ENCODE measurements around the gene MCCD1. TPM values are rescaled to one million over a fixed set of nuclear protein-coding genes. Genes with fewer than 3 reads are reported as not detected.

The MCCD1 gene
- total and polyA plus RNA-seq, 2 of the 13 experiments (the other 11 are each of a cell fraction or from before 2014, with no cell fraction given) = 0.15 TPM; not detected in 1

- peak; percentile 36; the same call in 1 of the 2 replicates for TF ChIP-seq ZBTB2 (CRISPR knock-in tag; IDR thresholded peaks at IDR 0.05; ENCODE audit: low read depth)
- peak; percentile 85 for TF ChIP-seq DRAP1 (CRISPR knock-in tag; IDR thresholded peaks at IDR 0.05)
- peak; percentile 81; the same call in 1 of the 2 replicates for TF ChIP-seq NAIF1 (CRISPR knock-in tag; IDR thresholded peaks at IDR 0.05; ENCODE audit: borderline replicate concordance)
- peak; percentile 53; the same call in 1 of the 2 replicates for TF ChIP-seq FOXO1 (CRISPR knock-in tag; IDR thresholded peaks at IDR 0.05)
- TF ChIP-seq ZNF709 (CRISPR knock-in tag; IDR thresholded peaks at IDR 0.05) = peak; percentile 93
- TF ChIP-seq TFDP1 (CRISPR knock-in tag; IDR thresholded peaks at IDR 0.05; ENCODE audit: borderline replicate concordance) = peak; percentile 97
- TF ChIP-seq ZNF589 (CRISPR knock-in tag; conservative IDR thresholded peaks at IDR 0.05) = no peak; the same call in none of the 2 replicates
- TF ChIP-seq SALL2 (CRISPR knock-in tag; IDR thresholded peaks at IDR 0.05) = peak; percentile 93
- TF ChIP-seq AGO1 (IDR thresholded peaks at IDR 0.05; ENCODE audit: low read depth, low read length, poor library complexity, severe bottlenecking) = no peak
- TF ChIP-seq FOXO4 (CRISPR knock-in tag; conservative IDR thresholded peaks at IDR 0.05) = no peak
- peak; percentile 3; the same call in 1 of the 2 replicates for TF ChIP-seq MNT (IDR thresholded peaks at IDR 0.05)
- TF ChIP-seq ZNF646 (CRISPR knock-in tag; IDR thresholded peaks at IDR 0.05) = no peak
- TF ChIP-seq ZNF383 (CRISPR knock-in tag; IDR thresholded peaks at IDR 0.05; ENCODE audit: borderline replicate concordance) = no peak
- TF ChIP-seq ZFX (CRISPR knock-in tag; IDR thresholded peaks at IDR 0.05; ENCODE audit: low read depth) = peak; percentile 99
Observed at GRCh38 chr6:31541658-31542521, 13.1 kb downstream of the MCCD1 start, which contains the start of gene DDX39B (continued).

All from HepG2 (cell line).